Measurements from ENCODE around the gene RBM26.
"Not testable (repeated sequence)": the region's sequence is repeated elsewhere in the genome, so short reads cannot be mapped to it uniquely, and the experiment has no call there.

The RBM26 gene

DNA sequence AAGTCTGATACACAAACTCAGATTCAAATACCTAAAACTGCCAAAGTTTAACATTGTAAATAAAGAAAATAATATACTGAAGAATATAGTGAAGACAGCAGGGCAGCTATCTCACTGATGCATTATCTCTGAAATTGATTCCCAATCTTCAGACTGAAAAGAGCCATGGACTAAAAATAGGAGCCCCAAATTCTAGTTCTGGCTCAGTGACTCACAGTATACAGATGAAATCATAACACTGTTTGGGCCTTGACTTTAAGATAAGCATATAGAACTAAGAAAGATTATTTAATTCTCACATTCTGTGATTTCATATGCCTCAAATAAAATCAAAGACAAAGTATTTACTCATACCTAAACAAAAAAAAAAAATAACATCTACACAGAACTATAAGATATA, 53.9 kb downstream of the RBM26 start:
- Mint-ChIP-seq H3K9me3 (no peaks in the 10 kb centered on the region), H3K4me1 (ENCODE audit: low read depth) (peaks cover 20% of the 10 kb centered on the region), H3K36me3 (ENCODE audit: low read depth) (peaks cover 96% of the 10 kb centered on the region), H3K27me3 (no peaks in the 10 kb centered on the region), H3K4me3 (no peak overlapping the region), H3K27ac (no peak overlapping the region)
- DNase-seq = no peak

DNA sequence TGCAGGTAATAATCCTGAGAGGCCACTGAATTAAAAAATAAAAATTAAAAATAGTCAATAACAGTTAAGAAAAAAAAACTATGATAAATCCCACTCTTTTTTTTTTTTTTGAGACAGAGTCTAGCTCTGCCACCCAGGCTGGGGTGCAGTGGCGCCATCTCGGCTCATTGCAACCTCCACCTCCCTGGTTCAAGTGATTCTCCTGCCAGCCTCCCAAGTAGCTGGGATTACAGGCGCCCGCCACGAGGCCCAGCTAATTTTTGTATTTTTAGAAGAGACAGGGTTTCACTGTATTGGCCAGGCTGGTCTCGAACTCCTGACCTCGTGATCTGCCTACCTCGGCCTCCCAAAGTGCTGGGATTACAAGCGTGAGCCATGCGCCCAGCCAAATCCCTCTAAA, 56.4 kb downstream of the RBM26 start:
- Mint-ChIP-seq H3K4me1 (ENCODE audit: low read depth) (peaks cover 32% of the 10 kb centered on the region), H3K36me3 (ENCODE audit: low read depth) (peaks cover 92% of the 10 kb centered on the region)
- not testable (repeated sequence) for H3K9me3 Mint-ChIP-seq, DNase-seq, H3K27ac Mint-ChIP-seq, H3K27me3 Mint-ChIP-seq, H3K4me3 Mint-ChIP-seq

GRCh38 chr13:79349011-79349410, 57.0 kb downstream of the RBM26 start:
- Mint-ChIP-seq H3K36me3 (ENCODE audit: low read depth) (peaks cover 92% of the 10 kb centered on the region), H3K4me3 (no peak overlapping the region)

DNA sequence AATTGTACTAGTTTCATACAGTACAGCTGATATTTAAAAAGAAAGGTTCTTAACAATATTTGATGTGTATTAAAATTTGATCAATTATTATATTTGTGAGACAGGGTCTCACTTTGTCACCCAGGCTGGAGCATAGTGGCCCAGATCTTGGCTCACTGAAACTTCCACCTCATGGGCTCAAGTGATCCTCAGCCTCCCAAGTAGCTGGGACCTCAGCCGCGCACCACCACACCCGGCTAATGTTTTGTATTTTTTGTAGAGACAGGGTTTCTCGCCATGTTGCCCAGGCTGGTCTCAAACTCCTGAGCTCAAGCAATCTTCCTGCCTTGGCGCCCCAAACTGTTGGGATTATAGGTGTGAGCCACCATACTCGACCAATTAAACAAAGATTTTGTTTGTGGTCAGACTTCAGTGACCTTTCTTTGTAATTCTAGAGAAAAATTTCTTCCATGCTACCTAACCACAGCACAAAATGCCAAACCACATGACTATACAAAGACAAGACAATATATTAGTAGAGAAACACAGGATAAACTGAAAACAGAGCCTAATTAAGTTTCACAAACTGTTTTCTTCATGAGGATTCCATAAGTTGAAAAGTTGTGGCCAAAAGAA, 59.6 kb downstream of the RBM26 start:
- H3K4me3 Mint-ChIP-seq = no peak overlapping the region
- H3K27ac Mint-ChIP-seq = peak overlapping the region; percentile 83
- no peaks in the 10 kb centered on the region for H3K9me3 Mint-ChIP-seq
- H3K36me3 Mint-ChIP-seq (ENCODE audit: low read depth) = peaks cover 89% of the 10 kb centered on the region
- H3K27me3 Mint-ChIP-seq = no peaks in the 10 kb centered on the region
- DNase-seq = no peak
- H3K4me1 Mint-ChIP-seq (ENCODE audit: low read depth) = peaks cover 25% of the 10 kb centered on the region

More at GRCh38 chr13:79349011-79349410, 57.0 kb downstream of the RBM26 start:
- DNase-seq = no peak
- Mint-ChIP-seq H3K4me1 (ENCODE audit: low read depth) (peaks cover 32% of the 10 kb centered on the region), H3K27me3 (no peaks in the 10 kb centered on the region), H3K27ac (no peak overlapping the region), H3K9me3 (no peaks in the 10 kb centered on the region)

- H3K4me1 Mint-ChIP-seq (ENCODE audit: low read depth) = peaks cover 5% of the 10 kb centered on the region
- DNase-seq = no peak
- no peak overlapping the region for H3K4me3 Mint-ChIP-seq
- no peaks in the 10 kb centered on the region for H3K27me3 Mint-ChIP-seq
- peak overlapping the region; percentile 63 for H3K27ac Mint-ChIP-seq
- peaks cover 93% of the 10 kb centered on the region for H3K36me3 Mint-ChIP-seq (ENCODE audit: low read depth)
- no peaks in the 10 kb centered on the region for H3K9me3 Mint-ChIP-seq
Measured at GRCh38 chr13:79341202-79341601, 64.9 kb downstream of the RBM26 start.

DNA sequence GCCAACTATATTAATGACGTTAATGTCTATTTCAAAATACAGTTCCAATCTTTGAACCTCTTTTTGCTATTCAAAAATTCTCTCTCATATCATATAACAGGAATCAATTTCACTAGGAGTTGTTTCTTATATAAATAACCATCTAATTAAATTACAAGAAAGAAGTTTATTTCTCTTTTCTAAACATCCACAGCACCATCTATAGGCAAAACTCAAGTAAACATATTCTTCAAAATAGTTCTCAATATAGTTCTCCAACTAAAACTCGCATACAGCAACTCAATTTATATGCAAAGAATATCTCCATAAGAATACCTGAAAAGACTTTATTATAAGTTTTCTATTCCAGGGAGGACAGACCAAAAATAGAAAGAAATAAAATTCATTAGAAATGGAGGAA, 65.6 kb downstream of the RBM26 start:
- no peak for DNase-seq
- H3K27ac Mint-ChIP-seq = no peak overlapping the region
- H3K9me3 Mint-ChIP-seq = no peaks in the 10 kb centered on the region
- peaks cover 95% of the 10 kb centered on the region for H3K36me3 Mint-ChIP-seq (ENCODE audit: low read depth)
- no peak overlapping the region for H3K4me3 Mint-ChIP-seq
- no peaks in the 10 kb centered on the region for H3K27me3 Mint-ChIP-seq
- H3K4me1 Mint-ChIP-seq (ENCODE audit: low read depth) = peaks cover 7% of the 10 kb centered on the region

DNA sequence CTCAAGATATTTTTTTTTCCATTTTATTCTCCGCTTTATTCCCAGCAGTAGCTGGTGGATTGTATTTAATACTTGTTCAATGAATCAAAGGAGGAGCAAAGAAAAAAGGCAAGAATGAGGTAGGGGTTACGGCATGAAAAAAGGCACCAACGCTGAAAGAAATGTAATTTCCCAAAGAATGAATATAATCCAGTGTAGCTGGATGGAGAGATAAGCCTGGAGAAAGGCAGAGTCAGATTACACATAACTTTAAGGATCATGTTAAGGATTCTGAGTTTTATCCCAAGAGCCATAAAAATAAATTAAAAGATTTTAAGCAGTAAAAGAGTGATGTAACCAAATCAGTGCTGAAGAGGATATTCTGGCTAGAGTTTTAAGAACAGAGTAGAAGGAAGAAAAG, 67.7 kb downstream of the RBM26 start:
- peaks cover 93% of the 10 kb centered on the region for H3K36me3 Mint-ChIP-seq (ENCODE audit: low read depth)
- no peaks in the 10 kb centered on the region for H3K27me3 Mint-ChIP-seq
- DNase-seq = no peak
- H3K27ac Mint-ChIP-seq = no peak overlapping the region
- H3K4me3 Mint-ChIP-seq = no peak overlapping the region
- no peaks in the 10 kb centered on the region for H3K9me3 Mint-ChIP-seq
- H3K4me1 Mint-ChIP-seq (ENCODE audit: low read depth) = peaks cover 9% of the 10 kb centered on the region

- peak overlapping the region; percentile 36 for H3K27ac Mint-ChIP-seq
- no peak for DNase-seq
- H3K4me1 Mint-ChIP-seq (ENCODE audit: low read depth) = peaks cover 11% of the 10 kb centered on the region
- peaks cover 95% of the 10 kb centered on the region for H3K36me3 Mint-ChIP-seq (ENCODE audit: low read depth)
- H3K27me3 Mint-ChIP-seq = no peaks in the 10 kb centered on the region
- H3K4me3 Mint-ChIP-seq = no peak overlapping the region
- no peaks in the 10 kb centered on the region for H3K9me3 Mint-ChIP-seq
Measured at GRCh38 chr13:79336966-79337365, 69.1 kb downstream of the RBM26 start.

GRCh38 chr13:79328510-79328909, 77.5 kb downstream of the RBM26 start:
- Mint-ChIP-seq H3K4me3 (no peak overlapping the region), H3K27ac (no peak overlapping the region), H3K36me3 (ENCODE audit: low read depth) (peaks cover 77% of the 10 kb centered on the region), H3K27me3 (no peaks in the 10 kb centered on the region), H3K9me3 (no peaks in the 10 kb centered on the region), H3K4me1 (ENCODE audit: low read depth) (peaks cover 10% of the 10 kb centered on the region)
- DNase-seq = no peak

GRCh38 chr13:79320433-79320832, 85.6 kb downstream of the RBM26 start:
- H3K9me3 Mint-ChIP-seq = no peaks in the 10 kb centered on the region
- H3K4me3 Mint-ChIP-seq = no peak overlapping the region
- DNase-seq = no peak
- no peaks in the 10 kb centered on the region for H3K27me3 Mint-ChIP-seq
- H3K36me3 Mint-ChIP-seq (ENCODE audit: low read depth) = peaks cover 82% of the 10 kb centered on the region
- no peak overlapping the region for H3K27ac Mint-ChIP-seq
- H3K4me1 Mint-ChIP-seq (ENCODE audit: low read depth) = peaks cover 14% of the 10 kb centered on the region

GRCh38 chr13:79318664-79319063, 87.4 kb downstream of the RBM26 start:
- Mint-ChIP-seq H3K27me3 (no peaks in the 10 kb centered on the region), H3K27ac (no peak overlapping the region), H3K4me3 (no peak overlapping the region), H3K36me3 (ENCODE audit: low read depth) (peaks cover 87% of the 10 kb centered on the region), H3K9me3 (no peaks in the 10 kb centered on the region), H3K4me1 (ENCODE audit: low read depth) (peaks cover 14% of the 10 kb centered on the region)
- no peak for DNase-seq

DNA sequence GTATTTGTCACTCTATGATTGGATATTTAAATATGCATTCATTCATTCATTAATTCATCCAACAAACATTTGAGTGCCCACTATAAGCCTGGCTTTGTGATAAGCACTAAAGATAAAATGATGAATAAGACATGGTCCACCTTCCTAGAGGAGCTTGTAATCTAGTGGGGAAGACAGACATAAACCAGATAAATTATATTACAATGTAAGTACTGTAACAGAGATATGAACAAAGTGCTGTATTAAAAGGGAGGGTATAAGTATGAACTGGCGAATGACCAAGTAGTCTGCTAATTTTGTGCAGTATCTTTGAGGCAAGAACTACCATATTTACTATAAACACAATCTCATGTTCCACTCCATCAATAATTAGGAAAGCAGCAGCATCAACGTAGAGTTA, 88.2 kb downstream of the RBM26 start:
- Mint-ChIP-seq H3K36me3 (ENCODE audit: low read depth) (peaks cover 87% of the 10 kb centered on the region), H3K4me1 (ENCODE audit: low read depth) (peaks cover 14% of the 10 kb centered on the region), H3K27me3 (no peaks in the 10 kb centered on the region), H3K9me3 (no peaks in the 10 kb centered on the region), H3K27ac (no peak overlapping the region), H3K4me3 (no peak overlapping the region)
- DNase-seq = no peak

- Mint-ChIP-seq H3K36me3 (ENCODE audit: low read depth) (peaks cover 67% of the 10 kb centered on the region), H3K4me3 (no peak overlapping the region), H3K27me3 (no peaks in the 10 kb centered on the region), H3K9me3 (no peaks in the 10 kb centered on the region), H3K27ac (no peak overlapping the region), H3K4me1 (ENCODE audit: low read depth) (peaks cover 2% of the 10 kb centered on the region)
- no peak for DNase-seq
Measured at GRCh38 chr13:79314652-79315051, 91.4 kb downstream of the RBM26 start.

- H3K27ac Mint-ChIP-seq = peak overlapping the region; percentile 22
- H3K9me3 Mint-ChIP-seq = no peaks in the 10 kb centered on the region
- H3K4me3 Mint-ChIP-seq = no peak overlapping the region
- peaks cover 46% of the 10 kb centered on the region for H3K36me3 Mint-ChIP-seq (ENCODE audit: low read depth)
- DNase-seq = no peak
- H3K4me1 Mint-ChIP-seq (ENCODE audit: low read depth) = peaks cover 4% of the 10 kb centered on the region
- no peaks in the 10 kb centered on the region for H3K27me3 Mint-ChIP-seq
Measured at GRCh38 chr13:79312340-79312855, 93.7 kb downstream of the RBM26 start.

GRCh38 chr13:79311386-79311785, 94.7 kb downstream of the RBM26 start:
- Mint-ChIP-seq H3K9me3 (no peaks in the 10 kb centered on the region), H3K27ac (peak overlapping the region; percentile 68), H3K27me3 (no peaks in the 10 kb centered on the region), H3K4me3 (no peak overlapping the region), H3K36me3 (ENCODE audit: low read depth) (peaks cover 39% of the 10 kb centered on the region), H3K4me1 (ENCODE audit: low read depth) (peaks cover 4% of the 10 kb centered on the region)
- no peak for DNase-seq

- no peak overlapping the region for H3K4me3 Mint-ChIP-seq
- no peak overlapping the region for H3K27ac Mint-ChIP-seq
- H3K9me3 Mint-ChIP-seq = no peaks in the 10 kb centered on the region
- no peaks in the 10 kb centered on the region for H3K27me3 Mint-ChIP-seq
- no peak for DNase-seq
- peaks cover 24% of the 10 kb centered on the region for H3K36me3 Mint-ChIP-seq (ENCODE audit: low read depth)
- peaks cover 4% of the 10 kb centered on the region for H3K4me1 Mint-ChIP-seq (ENCODE audit: low read depth)
Measured at GRCh38 chr13:79309690-79310089, 96.4 kb downstream of the RBM26 start.

Data from activated T-cell treated with anti-CD3 and anti-CD28 coated beads, Interleukin-2, amount 50 U/mL, for 24 hours (primary cell).